H1 (cell line): ENCODE results near the gene CAMTA1. TPM values are rescaled to one million over a fixed set of nuclear protein-coding genes. Genes with fewer than 3 reads are reported as not detected.

ENCODE experiments used
- BRCA1 ChIP-seq: IDR thresholded peaks from 2 replicates; pipeline ENCODE4 v1.6.1; 2012; ENCODE audit warnings: low read depth, low read length, improper control_type of control experiment
- HDAC2 ChIP-seq, 2 experiments: fragments of 300-600 bp in 1 of 2; sonication (generic) in 1 of 2; IDR thresholded peaks; 2 replicates each; pipeline ENCODE4 v1.6.1; 2011 to 2012; ENCODE audit warnings: low read depth in 2 of 2, low read length in 2 of 2, mild to moderate bottlenecking in 2 of 2, moderate library complexity in 2 of 2, borderline replicate concordance in 1 of 2, inconsistent platforms in 1 of 2
- MAFK ChIP-seq: IDR thresholded peaks from 2 replicates; pipeline ENCODE4 v1.6.1; 2012; ENCODE audit warnings: low read depth, mild to moderate bottlenecking, improper control_type of control experiment, low read length
- PHF8 ChIP-seq: fragments of 200-600 bp; sonication (generic); conservative IDR thresholded peaks from 2 replicates; pipeline ENCODE4 v1.7.1; 2012; ENCODE audit warnings: low read depth, mild to moderate bottlenecking, inconsistent platforms, low read length, moderate library complexity
- TEAD4 ChIP-seq: IDR thresholded peaks from 2 replicates; pipeline ENCODE4 v1.6.1; 2012; ENCODE audit warnings: low read depth, low read length, inconsistent platforms, mixed read lengths
- polyA plus RNA-seq, 7 experiments: library from polyadenylated mRNA; depleted of rRNA in 3 of 7; stranded (reverse) in 5 of 7; unstranded in 2 of 7; fragments of >200 nt in 5 of 7; fragments of 200-250 nt in 2 of 7; gene quantifications; 1 replicate in 5 of 7; 2 replicates in 1 of 7; 4 replicates in 1 of 7; pipeline versions ENCODE4 v1.2.1 to v1.2.3, GENCODE V29; 2011 to 2013; ENCODE audit warnings: missing spikeins in 2 of 7, mixed read lengths in 2 of 7
- total RNA-seq: library from RNA; stranded (reverse); fragmentation: NEBNext Ultra II Directional; extraction: Animal tissue kit (Norgen Biotek cat#: 25700); gene quantifications from 2 replicates; pipeline ENCODE4 v1.2.1, GENCODE V29; 2021
- TF ChIP-seq, protein P1 (sequence below): IDR thresholded peaks from 2 replicates; pipeline ENCODE4 v1.6.1; 2012; ENCODE audit warnings: low read length, inconsistent platforms

The CAMTA1 gene
- total and polyA plus RNA-seq, 2 of the 8 experiments (the other 6 are each of a cell fraction or from before 2014, with no cell fraction given), result 65.0 to 119 TPM

DNA sequence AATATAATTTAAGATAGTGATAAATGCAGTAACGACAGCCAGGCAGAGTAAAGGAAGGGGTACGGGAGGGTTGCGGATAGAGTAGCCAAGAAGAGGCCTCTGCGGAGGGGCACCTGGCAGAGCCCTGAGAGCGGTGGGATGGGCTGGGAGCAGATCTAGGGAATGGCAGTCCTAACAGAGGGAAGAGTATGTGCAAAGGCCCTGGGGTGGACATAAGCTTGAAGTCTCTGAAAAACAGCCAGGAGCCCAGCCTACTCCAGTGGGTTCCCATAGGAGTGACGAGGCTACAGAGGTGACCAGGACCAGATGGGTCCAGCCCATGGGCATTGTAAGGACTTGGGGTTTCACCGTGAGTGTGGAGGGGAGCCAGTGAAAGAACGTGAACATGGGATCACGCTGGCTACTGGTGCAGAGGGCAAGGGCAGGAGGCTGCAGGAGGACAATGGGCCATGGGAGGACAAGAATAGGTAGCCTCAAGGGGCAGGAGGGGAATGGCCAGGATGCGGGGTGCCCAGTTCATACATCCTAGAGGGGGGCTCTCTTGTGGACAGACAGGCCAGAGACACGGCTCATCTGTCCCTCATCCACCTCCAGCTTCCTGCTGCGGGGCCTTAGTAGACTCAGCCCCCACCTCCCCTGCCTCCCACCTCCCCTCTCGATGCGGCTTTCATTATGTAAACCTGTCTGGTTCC lies 800.1 kb downstream of the CAMTA1 start (continued):
- no peak for TF ChIP-seq MAFK
- TF ChIP-seq, protein P1, sequence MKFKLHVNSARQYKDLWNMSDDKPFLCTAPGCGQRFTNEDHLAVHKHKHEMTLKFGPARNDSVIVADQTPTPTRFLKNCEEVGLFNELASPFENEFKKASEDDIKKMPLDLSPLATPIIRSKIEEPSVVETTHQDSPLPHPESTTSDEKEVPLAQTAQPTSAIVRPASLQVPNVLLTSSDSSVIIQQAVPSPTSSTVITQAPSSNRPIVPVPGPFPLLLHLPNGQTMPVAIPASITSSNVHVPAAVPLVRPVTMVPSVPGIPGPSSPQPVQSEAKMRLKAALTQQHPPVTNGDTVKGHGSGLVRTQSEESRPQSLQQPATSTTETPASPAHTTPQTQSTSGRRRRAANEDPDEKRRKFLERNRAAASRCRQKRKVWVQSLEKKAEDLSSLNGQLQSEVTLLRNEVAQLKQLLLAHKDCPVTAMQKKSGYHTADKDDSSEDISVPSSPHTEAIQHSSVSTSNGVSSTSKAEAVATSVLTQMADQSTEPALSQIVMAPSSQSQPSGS, result no peak
- no peak for TF ChIP-seq BRCA1
- TF ChIP-seq PHF8, result no peak
- no peak for TF ChIP-seq HDAC2 (IDR thresholded peaks at IDR 0.05; ENCODE audit: borderline replicate concordance in 1 of 2, low read depth in 2 of 2, low read length in 2 of 2)
- no peak for TF ChIP-seq TEAD4
